GM12872 (cell line): ENCODE results near the gene MTNR1A.

Experiments
- TF ChIP-seq, protein P1 (sequence below): IDR thresholded peaks from 3 replicates; pipeline ENCODE4 v1.5.1; 2011; ENCODE audit warnings: low read depth, mild to moderate bottlenecking, low read length, moderate library complexity; ENCODE audit not compliant: insufficient read depth

The MTNR1A gene

DNA sequence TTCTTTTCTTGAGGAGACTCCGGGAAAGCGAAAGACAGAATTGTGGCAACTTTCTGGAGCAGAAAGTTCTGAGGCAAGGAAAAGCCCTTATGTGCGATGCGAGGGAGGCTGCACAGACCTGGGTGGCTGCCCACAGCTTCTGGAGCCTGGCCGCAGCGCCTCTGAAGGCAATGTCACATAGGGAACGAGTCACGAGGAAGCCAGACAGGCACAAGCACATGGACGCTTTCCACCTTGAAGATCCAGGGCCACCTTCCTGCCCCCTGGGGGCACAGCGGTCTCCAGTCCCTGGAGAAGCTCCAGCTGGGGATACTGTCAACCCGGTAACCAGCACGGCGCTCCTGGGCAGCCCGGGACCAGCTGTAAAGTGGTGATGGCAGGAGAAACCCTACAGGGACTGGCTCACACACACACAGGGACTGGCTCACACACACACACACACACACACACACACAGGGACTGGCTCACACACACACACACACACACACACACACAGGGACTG is 69.8 kb downstream of the MTNR1A start:
- TF ChIP-seq, protein P1, sequence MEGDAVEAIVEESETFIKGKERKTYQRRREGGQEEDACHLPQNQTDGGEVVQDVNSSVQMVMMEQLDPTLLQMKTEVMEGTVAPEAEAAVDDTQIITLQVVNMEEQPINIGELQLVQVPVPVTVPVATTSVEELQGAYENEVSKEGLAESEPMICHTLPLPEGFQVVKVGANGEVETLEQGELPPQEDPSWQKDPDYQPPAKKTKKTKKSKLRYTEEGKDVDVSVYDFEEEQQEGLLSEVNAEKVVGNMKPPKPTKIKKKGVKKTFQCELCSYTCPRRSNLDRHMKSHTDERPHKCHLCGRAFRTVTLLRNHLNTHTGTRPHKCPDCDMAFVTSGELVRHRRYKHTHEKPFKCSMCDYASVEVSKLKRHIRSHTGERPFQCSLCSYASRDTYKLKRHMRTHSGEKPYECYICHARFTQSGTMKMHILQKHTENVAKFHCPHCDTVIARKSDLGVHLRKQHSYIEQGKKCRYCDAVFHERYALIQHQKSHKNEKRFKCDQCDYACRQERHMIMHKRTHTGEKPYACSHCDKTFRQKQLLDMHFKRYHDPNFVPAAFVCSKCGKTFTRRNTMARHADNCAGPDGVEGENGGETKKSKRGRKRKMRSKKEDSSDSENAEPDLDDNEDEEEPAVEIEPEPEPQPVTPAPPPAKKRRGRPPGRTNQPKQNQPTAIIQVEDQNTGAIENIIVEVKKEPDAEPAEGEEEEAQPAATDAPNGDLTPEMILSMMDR: no peak

DNA sequence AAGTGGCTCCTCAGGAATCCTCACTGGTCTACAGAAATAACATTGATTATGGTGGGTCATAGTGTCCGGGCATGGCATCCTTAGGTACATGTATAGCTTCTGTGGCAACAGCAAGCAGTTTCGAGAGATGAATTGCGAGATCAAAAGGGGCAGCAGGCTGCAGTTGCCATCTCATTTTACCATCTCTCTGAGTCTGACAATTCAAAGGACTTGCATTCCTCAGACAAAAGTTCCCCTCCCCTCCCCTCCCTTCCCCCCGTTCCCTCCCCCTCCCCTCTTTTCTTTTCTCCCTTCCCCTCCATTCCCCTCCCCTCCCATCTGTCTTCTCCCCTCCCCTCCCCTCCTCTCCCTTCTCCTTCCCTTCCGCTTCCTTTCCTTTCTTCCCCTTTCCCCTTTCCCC is 70.2 kb downstream of the MTNR1A start:
- TF ChIP-seq, protein P1: no peak

DNA sequence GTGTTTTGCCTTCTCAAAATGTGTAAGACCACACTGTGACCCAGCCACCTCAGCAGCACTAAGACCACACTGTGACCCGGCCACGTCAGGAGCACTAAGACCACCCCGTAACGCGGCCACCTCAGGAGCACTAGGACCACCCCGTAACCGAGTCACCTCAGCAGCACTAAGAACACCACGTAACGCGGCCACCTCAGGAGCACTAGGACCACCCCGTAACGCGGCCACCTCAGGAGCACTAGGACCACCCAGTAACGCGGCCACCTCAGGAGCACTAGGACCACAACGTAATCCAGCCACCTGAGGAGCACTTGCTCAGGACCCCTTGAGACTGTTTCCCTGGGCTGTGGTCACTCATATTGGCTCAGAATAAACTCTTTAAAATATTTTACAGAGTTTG is 71.7 kb downstream of the MTNR1A start:
- TF ChIP-seq, protein P1: no peak
